Islet of Langerhans (tissue), 1 donor: Measurements from ENCODE around the gene SWT1.
"Not testable (repeated sequence)": the region's sequence is repeated elsewhere in the genome, so short reads cannot be mapped to it uniquely, and the experiment has no call there.

Experiments used
- FAIRE-seq: peaks from one replicate; lab custom pipeline; 2011; peaks lifted over from hg19 to GRCh38; lab: Jason Lieb, UNC

SWT1 gene

DNA sequence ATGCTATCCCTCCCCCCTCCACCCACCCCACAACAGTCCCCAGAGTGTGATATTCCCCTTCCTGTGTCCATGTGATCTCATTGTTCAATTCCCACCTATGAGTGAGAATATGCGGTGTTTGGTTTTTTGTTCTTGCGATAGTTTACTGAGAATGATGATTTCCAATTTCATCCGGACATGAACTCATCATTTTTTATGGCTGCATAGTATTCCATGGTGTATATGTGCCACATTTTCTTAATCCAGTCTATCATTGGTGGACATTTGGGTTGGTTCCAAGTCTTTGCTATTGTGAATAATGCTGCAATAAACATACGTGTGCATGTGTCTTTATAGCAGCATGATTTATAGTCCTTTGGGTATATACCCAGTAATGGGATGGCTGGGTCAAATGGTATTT, 95.0 kb downstream of the SWT1 start:
- FAIRE-seq: not testable (repeated sequence)

- not testable (repeated sequence) for FAIRE-seq
These were observed 95.4 kb downstream of the SWT1 start for GRCh38 chr1:185252404-185252803.

DNA sequence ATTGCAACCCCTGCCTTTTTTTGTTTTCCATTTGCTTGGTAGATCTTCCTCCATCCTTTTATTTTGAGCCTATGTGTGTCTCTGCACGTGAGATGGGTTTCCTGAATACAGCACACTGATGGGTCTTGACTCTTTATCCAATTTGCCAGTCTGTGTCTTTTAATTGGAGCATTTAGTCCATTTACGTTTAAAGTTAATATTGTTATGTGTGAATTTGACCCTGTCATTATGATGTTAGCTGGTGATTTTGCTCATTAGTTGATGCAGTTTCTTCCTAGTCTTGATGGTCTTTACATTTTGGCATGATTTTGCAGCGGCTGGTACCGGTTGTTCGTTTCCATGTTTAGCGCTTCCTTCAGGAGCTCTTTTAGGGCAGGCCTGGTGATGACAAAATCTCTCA, 98.6 kb downstream of the SWT1 start:
- not testable (repeated sequence) for FAIRE-seq

- not testable (repeated sequence) for FAIRE-seq
These were observed 100.4 kb downstream of the SWT1 start for GRCh38 chr1:185257116-185257949.

GRCh38 chr1:185257950-185258208, 100.9 kb downstream of the SWT1 start:
- FAIRE-seq: no peak

DNA sequence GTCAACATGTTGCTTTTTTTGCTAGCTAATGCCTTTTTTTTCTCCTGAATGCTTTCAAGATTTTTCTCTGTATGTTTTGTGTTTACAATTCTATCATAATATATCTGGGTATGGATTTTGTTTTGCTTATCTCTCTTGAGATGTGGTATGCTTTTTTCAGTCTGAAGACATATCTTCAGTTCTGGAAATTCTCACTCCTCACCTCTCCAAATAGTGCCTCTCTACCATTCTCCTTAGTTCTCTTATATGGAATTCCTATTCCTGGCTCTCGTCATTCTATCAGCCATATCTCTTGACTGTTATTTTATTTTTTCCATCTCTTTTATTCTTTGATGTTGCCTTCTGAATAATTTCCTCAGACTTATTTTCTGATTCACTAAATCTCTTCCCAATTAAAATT, 101.7 kb downstream of the SWT1 start:
- FAIRE-seq: no peak

- no peak for FAIRE-seq
These were observed 103.6 kb downstream of the SWT1 start for GRCh38 chr1:185260611-185261010.

- FAIRE-seq: no peak
These were observed 105.2 kb downstream of the SWT1 start for GRCh38 chr1:185262151-185262550.

- FAIRE-seq: no peak
These were observed 106.3 kb downstream of the SWT1 start for GRCh38 chr1:185263292-185263691.

DNA sequence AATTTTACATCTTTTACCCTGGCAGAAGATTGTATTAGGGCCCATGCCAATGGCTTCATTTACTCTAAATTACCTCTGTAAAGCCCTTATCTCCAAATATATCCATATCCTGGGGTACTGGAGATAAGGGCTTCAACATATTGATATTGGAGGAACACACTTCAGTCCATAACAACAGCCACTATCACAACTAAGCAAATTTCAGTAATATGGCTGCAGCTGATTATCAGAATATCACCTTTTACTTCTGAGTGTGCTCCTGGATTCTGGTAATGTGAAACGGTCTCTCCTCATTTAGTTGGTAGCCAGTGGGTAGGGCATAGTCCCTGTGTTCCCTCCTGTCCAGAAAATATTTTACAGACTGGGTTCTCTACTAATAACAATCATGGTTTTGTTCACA, 106.8 kb downstream of the SWT1 start:
- FAIRE-seq: no peak

DNA sequence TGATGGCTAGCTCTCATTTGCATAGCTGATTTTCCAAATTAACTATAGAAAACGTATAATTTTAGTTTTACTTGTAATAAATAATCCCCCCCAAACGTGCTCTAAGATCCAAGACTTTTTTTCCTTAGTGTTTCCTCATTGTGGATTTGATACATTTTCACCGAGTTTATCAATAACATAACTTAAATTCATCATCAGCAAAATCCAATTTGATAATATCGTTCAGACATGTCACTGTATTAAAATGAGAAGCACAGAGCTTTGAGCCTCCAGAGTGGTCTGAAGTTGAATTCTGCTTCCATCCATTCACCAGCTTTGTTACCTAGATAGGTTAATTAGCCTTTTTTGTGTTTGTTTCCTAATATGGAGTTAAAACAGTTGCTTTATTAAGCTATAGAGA, 108.3 kb downstream of the SWT1 start:
- FAIRE-seq: peak; percentile 53

DNA sequence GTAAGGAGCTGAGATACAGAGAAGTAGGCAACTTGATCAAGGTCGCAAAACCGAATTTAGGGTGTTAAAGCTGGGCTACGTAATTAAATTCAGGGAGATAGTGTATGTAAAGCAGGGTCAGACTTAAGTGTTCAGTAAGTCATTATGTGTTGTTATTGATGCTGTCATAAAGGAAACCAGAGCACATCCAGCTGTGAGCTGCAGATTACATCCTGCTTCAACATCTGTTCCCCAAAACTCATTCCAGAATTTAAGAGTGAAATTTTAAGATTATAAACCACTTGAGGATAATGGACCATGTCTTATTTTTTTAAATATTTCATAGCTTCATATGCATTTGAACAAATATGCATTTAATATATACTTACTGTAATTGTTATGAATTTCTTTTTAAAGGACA, 110.3 kb downstream of the SWT1 start:
- no peak for FAIRE-seq

DNA sequence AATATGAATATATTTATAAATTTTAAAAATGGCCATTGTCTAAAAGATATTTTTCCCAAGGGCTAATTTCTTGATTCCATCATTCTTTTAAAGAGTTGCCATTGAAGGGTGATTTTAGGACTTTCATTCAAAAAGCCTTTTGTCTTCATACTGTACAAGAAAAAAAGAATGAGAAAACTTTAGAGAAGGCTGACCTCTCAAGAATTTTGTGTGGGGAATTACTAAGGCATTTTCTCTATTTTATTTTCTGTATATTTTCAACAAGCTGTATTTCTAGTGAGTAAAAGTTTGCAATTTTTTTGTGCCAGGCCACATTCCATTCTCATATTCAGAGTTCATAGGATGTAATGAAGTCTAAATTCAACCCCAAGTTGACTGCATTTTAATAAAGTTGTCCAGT, 110.7 kb downstream of the SWT1 start:
- no peak for FAIRE-seq

GRCh38 chr1:185268352-185268751, 111.4 kb downstream of the SWT1 start:
- FAIRE-seq: no peak

- no peak for FAIRE-seq
These were observed 115.0 kb downstream of the SWT1 start for GRCh38 chr1:185271921-185272320.

- FAIRE-seq: no peak
These were observed 122.6 kb downstream of the SWT1 start for GRCh38 chr1:185279571-185279970.

GRCh38 chr1:185280589-185280988, 123.6 kb downstream of the SWT1 start:
- no peak for FAIRE-seq

DNA sequence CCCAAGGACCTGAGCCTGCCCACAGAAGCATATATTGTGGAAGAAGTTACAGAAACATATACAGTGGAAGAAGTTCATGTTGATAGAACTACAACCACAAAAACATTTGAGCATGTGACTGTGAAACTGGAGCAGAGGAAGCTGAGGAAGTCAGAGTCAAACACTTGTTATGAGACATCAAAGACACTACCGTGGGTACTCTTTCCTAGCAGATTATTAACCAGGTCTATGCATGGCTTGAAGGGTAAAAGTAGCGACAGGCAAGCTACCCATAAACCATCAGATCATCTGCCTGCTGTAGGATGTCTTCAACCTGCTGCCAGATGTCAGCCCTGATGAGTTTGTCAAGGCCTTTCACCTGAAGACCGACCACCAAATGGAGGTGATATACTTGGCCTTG, 124.3 kb downstream of the SWT1 start:
- FAIRE-seq: no peak

DNA sequence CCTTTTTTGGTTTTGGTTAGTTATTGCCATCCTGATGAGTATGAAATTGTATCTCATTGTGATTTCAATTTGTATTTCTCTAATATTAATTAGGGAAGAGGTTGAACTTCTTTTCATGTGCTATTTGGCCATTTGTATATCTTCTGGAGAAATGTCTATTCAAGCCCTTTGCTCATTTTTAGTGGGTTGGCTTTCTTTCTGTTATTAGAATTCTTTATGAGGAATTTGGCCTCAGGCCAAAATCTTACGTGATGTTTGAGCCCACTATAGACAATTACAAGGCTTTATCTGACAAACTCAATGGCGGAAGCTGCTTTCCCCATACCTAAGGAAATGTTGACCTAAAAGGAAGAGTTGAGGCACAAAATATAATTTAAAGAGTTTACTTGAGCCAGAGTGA, 127.1 kb downstream of the SWT1 start:
- FAIRE-seq: no peak

GRCh38 chr1:185284533-185285276, 127.7 kb downstream of the SWT1 start:
- no peak for FAIRE-seq

DNA sequence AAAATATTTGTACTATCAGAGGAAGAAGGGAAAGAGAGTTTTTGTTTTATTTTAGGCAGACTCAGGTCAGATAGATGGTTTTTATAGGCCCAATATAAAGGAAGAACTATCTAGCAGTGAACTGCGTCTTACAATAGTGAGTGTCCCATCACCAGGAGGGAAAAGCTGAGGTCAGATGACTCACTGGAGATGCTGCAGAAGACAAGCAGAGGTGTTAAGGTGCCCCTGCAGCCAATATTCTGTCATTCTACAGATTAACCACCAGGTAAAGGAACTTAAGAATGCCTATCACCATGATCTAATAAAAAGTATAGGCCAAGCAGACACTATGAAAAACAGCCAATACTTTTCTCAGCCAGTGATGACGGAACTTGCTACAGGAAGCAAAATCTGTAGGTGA, 130.5 kb downstream of the SWT1 start:
- FAIRE-seq: no peak

GRCh38 chr1:185288435-185288834, 131.5 kb downstream of the SWT1 start:
- FAIRE-seq: no peak

DNA sequence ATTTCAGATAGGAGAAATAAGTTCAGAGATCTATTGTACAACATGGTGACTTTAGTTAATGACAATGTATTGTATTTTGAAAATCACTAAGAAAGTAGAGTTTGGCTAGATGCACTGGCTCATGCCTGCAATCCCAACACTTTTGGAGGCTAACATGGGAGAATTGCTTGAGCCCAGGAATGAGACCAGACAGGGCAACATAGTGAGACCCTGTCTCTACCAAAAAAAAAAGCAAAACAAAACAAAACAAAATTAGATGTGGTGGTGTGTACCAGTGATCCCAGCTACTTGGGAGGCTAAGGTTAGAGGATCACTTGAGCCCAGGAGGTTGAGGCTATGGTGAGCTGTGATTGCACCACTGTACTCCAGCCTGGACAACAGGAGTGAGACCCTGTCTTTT, 132.9 kb downstream of the SWT1 start:
- FAIRE-seq: no peak

DNA sequence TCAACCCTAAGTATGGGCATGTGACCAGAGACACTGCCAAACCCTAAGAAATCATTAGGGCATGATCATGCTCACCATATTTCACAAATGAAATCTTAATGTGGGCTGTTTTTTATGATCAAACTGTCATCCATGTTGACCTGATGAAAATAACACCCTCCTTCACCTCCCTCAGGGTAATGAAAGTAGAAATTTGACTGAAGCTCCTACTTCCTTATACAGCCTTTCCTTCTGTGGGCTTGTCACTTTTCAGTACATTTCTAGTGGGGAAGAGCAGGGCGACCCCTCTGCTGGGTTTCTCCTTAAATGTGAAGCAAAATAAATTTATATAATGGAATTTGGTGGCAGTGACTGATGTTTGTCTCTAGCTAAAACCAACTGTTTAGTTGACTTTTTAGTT, 134.2 kb downstream of the SWT1 start:
- no peak for FAIRE-seq
